ENCODE measurements around the gene ZNF282.
A peak's percentile ranks its signal among the peaks of the same experiment; 100 is the strongest.

ZNF282 gene

GRCh38 chr7:149195180-149196150, at the start of gene ZNF282:
Gene ZNF282, plus strand, starts transcription at chr7:149195546. Its CDS starts 44 bp downstream, at chr7:149195590.
- peak; percentile 73 to 74 for DNase-seq (ENCODE audit: low read depth in 2 of 2)

- DNase-seq (ENCODE audit: low read depth in 2 of 2), result peak; percentile 67 to 73
These were observed 48.1 kb upstream of the ZNF282 start, which contains the start of gene ZNF398 for GRCh38 chr7:149147072-149147751. Gene ZNF398, plus strand, starts transcription at chr7:149147453. Its CDS starts 290 bp downstream, at chr7:149147743.

GRCh38 chr7:149147752-149148653, 47.3 kb upstream of the ZNF282 start:
- peak; percentile 27 to 42 for DNase-seq (ENCODE audit: low read depth in 2 of 2)

GRCh38 chr7:149150981-149151380, 44.4 kb upstream of the ZNF282 start:
- no peak for DNase-seq (ENCODE audit: low read depth in 2 of 2)

- DNase-seq (ENCODE audit: low read depth in 2 of 2), result no peak
These were observed 42.0 kb upstream of the ZNF282 start for GRCh38 chr7:149153346-149153745.

- DNase-seq (ENCODE audit: low read depth in 2 of 2), result no peak
These were observed 41.3 kb upstream of the ZNF282 start for GRCh38 chr7:149154056-149154455.

GRCh38 chr7:149156898-149157297, 38.4 kb upstream of the ZNF282 start:
- no peak for DNase-seq (ENCODE audit: low read depth in 2 of 2)

GRCh38 chr7:149161241-149161848, 34.0 kb upstream of the ZNF282 start:
- DNase-seq (ENCODE audit: low read depth in 2 of 2), result no peak

- DNase-seq (ENCODE audit: low read depth in 2 of 2), result no peak
These were observed 29.2 kb upstream of the ZNF282 start for GRCh38 chr7:149166142-149166541.

GRCh38 chr7:149166630-149167352, 28.6 kb upstream of the ZNF282 start:
- no peak for DNase-seq (ENCODE audit: low read depth in 2 of 2)

- DNase-seq (ENCODE audit: low read depth in 2 of 2), result no peak
These were observed 23.3 kb upstream of the ZNF282 start for GRCh38 chr7:149171892-149172533.

GRCh38 chr7:149172534-149172920, 22.8 kb upstream of the ZNF282 start:
- no peak for DNase-seq (ENCODE audit: low read depth in 2 of 2)

- DNase-seq (ENCODE audit: low read depth in 2 of 2), result no peak
These were observed 20.2 kb upstream of the ZNF282 start for GRCh38 chr7:149175150-149175549.

GRCh38 chr7:149179241-149179640, 16.1 kb upstream of the ZNF282 start:
- no peak for DNase-seq (ENCODE audit: low read depth in 2 of 2)

- DNase-seq (ENCODE audit: low read depth in 2 of 2), result no peak
These were observed 14.5 kb upstream of the ZNF282 start for GRCh38 chr7:149180722-149181449.

- DNase-seq (ENCODE audit: low read depth in 2 of 2), result no peak
These were observed 13.9 kb upstream of the ZNF282 start for GRCh38 chr7:149181450-149181790.

- no peak for DNase-seq (ENCODE audit: low read depth in 2 of 2)
These were observed 11.1 kb upstream of the ZNF282 start for GRCh38 chr7:149184274-149184673.

- no peak for DNase-seq (ENCODE audit: low read depth in 2 of 2)
These were observed 7.1 kb upstream of the ZNF282 start for GRCh38 chr7:149188213-149188612.

GRCh38 chr7:149188637-149189259, 6.6 kb upstream of the ZNF282 start:
- no peak for DNase-seq (ENCODE audit: low read depth in 2 of 2)
